ENCODE data around the gene SDCBP2.

The SDCBP2 gene

GRCh38 chr20:1328680-1329330 is at the start of gene SDCBP2:
SDCBP2 (minus strand) TSS chr20:1329139; CDS start chr20:1320416, 8,723 bp downstream.
- DNase-seq (ENCODE audit: low spot score), result no peak

- DNase-seq (ENCODE audit: low spot score), result no peak
Measured at GRCh38 chr20:1378735-1379125, 49.8 kb upstream of the SDCBP2 start.

GRCh38 chr20:1377984-1378734 is 49.2 kb upstream of the SDCBP2 start:
- no peak for DNase-seq (ENCODE audit: low spot score)

GRCh38 chr20:1377341-1377871 is 48.5 kb upstream of the SDCBP2 start:
- no peak for DNase-seq (ENCODE audit: low spot score)

GRCh38 chr20:1376408-1377270 is 47.7 kb upstream of the SDCBP2 start:
- peak; percentile 36 for DNase-seq (ENCODE audit: low spot score)

- DNase-seq (ENCODE audit: low spot score), result no peak
Measured at GRCh38 chr20:1376007-1376406, 47.1 kb upstream of the SDCBP2 start.

- DNase-seq (ENCODE audit: low spot score), result no peak
Measured at GRCh38 chr20:1375515-1375914, 46.6 kb upstream of the SDCBP2 start.

- no peak for DNase-seq (ENCODE audit: low spot score)
Measured at GRCh38 chr20:1374246-1374645, 45.3 kb upstream of the SDCBP2 start.

GRCh38 chr20:1373614-1374013 is 44.7 kb upstream of the SDCBP2 start:
- peak; percentile 95 for DNase-seq (ENCODE audit: low spot score)

GRCh38 chr20:1373036-1373435 is 44.1 kb upstream of the SDCBP2 start:
- DNase-seq (ENCODE audit: low spot score), result no peak

- DNase-seq (ENCODE audit: low spot score), result no peak
Measured at GRCh38 chr20:1371830-1372539, 43.0 kb upstream of the SDCBP2 start.

GRCh38 chr20:1371202-1371782 is 42.4 kb upstream of the SDCBP2 start:
- DNase-seq (ENCODE audit: low spot score), result no peak

GRCh38 chr20:1370548-1371110 is 41.7 kb upstream of the SDCBP2 start:
- DNase-seq (ENCODE audit: low spot score), result no peak

GRCh38 chr20:1369970-1370369 is 41.0 kb upstream of the SDCBP2 start:
- DNase-seq (ENCODE audit: low spot score), result peak; percentile 52

- DNase-seq (ENCODE audit: low spot score), result no peak
Measured at GRCh38 chr20:1368448-1369199, 39.7 kb upstream of the SDCBP2 start.

- DNase-seq (ENCODE audit: low spot score), result no peak
Measured at GRCh38 chr20:1367479-1367878, 38.5 kb upstream of the SDCBP2 start.

- DNase-seq (ENCODE audit: low spot score), result no peak
Measured at GRCh38 chr20:1364106-1364505, 35.2 kb upstream of the SDCBP2 start.

- DNase-seq (ENCODE audit: low spot score), result no peak
Measured at GRCh38 chr20:1363522-1363921, 34.6 kb upstream of the SDCBP2 start.

- no peak for DNase-seq (ENCODE audit: low spot score)
Measured at GRCh38 chr20:1362484-1362883, 33.5 kb upstream of the SDCBP2 start.

GRCh38 chr20:1360094-1360846 is 31.3 kb upstream of the SDCBP2 start:
- no peak for DNase-seq (ENCODE audit: low spot score)
